ENCODE results near the gene KLK2.

The KLK2 gene

GRCh38 chr19:50873056-50873455 is at the start of gene KLK2:
Gene KLK2 (plus strand): TSS chr19:50873439. CDS start chr19:50873474, 35 bp downstream.
- no peak for DNase-seq

DNA sequence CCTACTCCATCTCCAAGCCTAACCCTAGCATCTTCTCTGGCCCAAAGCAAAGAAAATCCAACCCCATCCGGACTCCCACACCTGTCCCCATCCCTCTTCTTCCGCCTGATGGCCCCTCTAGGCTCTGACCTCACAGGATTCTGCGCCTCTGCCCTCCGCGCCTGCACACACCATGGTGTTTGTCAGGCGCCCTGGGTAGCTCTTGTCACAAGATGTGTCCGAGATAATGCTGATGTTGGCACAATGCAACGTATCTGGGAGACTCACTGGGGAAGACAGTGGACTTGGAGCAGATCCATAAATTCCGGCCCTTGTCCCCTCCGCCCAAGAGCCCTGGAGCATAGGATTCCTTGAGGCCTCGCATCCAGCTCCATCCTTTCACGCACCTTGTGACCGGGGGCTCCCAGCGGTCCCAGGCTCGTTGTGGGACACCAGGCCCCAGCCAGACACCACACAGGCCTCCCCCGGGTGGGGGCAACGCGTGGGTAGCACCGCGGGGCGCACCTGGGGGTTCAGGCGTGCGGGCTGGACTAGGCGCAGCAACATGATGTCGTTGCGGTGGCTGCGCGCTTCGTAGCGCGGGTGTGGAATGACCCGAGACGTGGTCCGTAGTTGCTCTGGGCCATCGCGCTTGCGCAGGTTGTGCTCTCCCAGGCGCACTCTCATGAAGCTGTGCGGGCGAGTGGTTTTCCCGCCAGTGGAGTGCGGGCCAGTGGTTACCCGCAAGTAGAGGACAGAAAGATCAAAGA is 46.6 kb upstream of the KLK2 start:
- no peak for DNase-seq

DNA sequence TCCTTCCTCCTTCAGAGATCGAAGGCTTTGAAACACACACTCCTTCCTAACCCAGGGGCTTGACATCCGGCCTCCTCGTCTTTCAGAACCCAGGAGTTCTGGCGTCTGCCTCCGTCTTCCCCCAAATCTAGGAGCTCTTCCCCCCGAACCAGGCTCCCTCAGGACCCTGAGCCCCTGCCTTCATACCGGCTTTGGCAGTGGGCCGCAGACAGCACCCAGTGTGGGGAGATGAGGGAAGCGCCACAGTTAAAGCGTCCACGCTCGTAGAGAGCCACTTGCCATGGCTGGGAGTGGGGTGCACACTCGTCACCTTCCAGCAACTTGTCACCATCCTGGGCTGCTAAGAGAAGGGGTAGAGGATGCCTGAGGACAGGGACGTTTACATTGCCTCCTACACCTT is 45.8 kb upstream of the KLK2 start:
- DNase-seq, result no peak

- no peak for DNase-seq
Measured at GRCh38 chr19:50829801-50830200, 43.4 kb upstream of the KLK2 start.

DNA sequence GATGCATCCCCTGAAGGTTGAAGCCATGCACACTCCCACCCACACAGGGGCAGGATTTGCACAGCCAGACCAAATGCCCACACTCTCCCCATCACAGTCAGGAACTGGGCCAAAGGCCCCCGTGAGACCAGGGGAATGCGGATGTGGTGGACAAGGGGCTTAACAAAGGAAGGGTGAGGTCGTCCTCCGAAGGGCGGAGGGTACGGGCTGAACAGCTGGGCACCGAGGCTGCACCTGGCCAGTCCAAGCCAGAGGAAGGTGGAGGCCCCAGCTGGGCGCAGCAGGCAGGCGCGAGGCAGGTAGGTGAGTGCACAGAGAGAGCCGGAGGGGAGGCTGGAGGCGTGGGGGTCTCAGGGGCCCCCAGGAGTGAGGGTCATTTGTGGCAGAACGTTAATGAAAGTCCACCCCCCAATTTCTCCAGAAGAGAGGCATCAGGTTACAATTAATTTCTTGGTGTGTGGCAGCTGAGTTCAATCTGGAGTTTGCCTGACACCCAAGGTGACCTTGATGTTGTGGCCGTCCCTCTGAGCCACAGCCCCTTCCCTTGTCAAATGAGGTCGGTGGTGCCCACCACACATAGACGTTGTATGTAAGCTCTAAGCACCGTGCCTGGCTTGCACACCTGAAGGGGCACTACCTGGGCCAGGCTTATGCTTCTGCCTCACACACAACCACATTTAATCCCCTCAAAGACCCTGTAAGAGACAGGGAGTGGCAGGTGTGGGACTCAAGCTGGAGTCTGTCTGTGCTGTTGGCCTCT is 42.8 kb upstream of the KLK2 start:
- DNase-seq, result no peak

GRCh38 chr19:50831026-50831396 is 42.2 kb upstream of the KLK2 start:
- DNase-seq, result no peak

DNA sequence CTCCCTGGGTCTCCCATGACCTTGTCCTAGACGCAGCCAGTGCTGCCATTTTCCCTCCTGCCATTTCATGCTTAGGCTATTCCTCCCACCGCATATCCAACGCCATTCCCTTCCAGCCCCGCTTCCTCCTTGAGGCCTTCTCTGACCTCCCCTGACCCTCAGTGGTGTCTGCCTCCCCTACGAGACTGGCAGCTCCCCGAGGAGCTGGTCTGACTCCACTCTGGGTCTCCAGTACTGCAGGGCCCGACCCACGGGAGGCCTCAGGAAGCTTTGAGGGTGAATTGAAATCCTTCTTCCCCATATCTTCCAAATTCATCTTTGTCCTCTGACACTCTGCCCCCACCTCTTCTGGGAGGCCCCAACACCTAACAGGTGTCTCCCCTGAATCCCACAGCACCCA is 40.6 kb upstream of the KLK2 start:
- DNase-seq, result no peak

DNA sequence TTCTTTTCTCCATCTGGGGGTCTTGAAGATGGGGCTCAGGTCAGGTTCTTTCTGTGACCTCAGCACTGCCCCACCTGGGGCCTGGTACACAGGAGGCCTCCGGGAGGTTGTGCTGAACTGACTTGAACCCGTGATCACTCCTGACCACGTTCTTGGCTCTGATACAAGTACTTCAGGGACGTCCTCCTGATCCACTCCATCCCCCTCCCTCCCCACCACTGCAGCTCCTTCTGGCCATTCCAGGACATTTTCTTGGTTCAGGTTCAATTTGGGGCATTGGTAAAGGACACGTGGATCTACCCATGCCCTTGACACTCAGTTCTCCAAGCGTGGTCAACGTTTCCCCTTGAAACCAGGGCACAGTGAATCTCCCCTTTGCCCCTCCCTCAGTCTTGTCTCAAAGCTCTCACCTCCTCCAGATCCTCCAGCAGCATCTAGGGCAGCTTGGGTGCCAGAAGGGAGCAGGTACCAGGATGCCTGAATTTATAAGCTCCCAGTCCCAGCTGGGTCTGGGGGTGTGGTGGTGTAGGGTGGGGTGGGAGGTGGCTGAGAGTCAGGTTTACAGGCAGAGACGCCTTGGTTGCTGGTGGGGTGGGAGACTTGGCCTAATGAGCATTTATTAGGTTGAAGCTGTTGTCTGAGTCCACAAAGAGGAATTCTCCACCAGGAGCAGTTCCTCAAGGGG is 40.0 kb upstream of the KLK2 start, which contains the start of gene KLK15:
TSS of gene KLK15 (minus strand) at position 458 of the 685 bp plus-strand sequence. CDS start 2,082 bp downstream, outside the sequence.
- DNase-seq, result no peak

DNA sequence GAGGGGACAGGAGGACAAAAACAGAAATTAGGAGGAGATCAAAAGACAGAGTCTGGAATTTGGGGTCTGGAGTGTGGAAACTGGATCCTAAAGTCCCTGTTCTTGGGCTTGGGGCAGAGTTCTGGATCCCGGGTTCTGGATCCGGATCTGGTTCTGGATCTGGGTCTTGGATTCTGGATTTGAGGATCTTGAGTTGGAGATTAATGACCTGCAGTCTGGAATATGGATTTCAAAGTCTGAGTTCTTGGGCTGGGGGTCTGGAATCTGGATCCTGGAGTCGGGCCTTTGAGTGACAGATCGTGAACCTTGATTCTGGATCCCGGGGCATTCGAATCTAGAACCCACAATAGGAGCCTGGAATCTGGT is 39.5 kb upstream of the KLK2 start:
- DNase-seq, result no peak

- DNase-seq, result peak; percentile 14
Measured at GRCh38 chr19:50835103-50835784, 38.0 kb upstream of the KLK2 start.

DNA sequence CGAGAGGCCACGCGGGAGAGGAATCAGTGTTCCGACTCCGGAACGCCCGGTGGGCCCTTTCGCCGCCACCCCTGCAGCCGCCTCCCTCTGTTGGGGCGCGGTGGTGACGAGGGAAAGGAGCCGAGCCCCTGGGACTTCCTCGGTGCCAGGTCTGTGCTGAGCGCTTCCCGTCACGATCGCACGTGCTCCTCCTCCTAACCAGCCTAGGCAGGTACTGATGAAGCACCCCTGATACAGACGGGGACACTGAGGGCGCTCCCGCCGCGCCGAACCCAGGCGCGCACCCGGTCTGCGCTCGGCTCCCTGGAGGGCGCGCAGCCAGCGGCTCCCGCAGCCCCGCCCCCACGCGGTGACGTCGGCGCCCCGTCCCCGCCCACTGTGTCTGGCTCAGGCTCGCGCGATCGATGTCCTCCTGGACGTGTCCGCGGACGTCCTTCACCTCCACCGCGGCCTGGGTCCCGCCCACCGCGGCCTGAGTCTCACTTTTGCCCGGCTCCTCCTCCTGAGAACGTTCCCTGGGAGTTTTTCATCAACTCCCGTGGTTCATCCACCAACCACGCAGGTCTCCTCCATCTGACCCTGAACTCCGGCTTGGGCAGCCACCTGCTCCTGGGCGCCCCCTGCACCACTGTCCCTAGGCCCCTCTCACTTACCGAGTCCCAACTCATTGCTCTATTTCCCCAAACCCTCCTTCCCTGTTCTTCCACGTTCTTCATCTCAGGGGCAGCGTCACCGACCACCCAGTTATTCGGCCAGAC is 37.3 kb upstream of the KLK2 start:
- peak; percentile 70 for DNase-seq

GRCh38 chr19:50836543-50837195 is 36.6 kb upstream of the KLK2 start:
- no peak for DNase-seq

GRCh38 chr19:50837300-50837699 is 35.9 kb upstream of the KLK2 start:
- no peak for DNase-seq

DNA sequence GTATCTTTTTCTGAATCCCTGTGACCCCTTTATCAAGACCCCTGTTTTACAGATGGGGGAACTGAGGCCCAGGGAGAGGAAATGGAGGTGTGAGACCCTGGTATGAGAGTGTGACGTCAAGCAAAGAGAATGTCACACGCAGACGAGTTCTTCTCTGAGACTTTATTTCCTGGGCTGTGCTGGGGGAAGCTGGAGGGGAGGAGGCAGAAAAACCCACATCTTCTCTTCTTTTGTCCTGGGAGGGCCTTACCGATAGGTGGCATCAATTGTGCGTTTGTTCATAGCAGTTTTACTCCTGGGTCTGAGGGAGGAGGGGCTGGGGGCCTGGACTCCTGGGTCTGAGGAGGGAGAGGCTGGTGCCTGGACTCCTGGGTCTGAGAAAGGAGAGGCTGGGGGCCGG is 35.0 kb upstream of the KLK2 start:
- DNase-seq, result no peak

GRCh38 chr19:50839712-50840655 is 33.3 kb upstream of the KLK2 start:
- no peak for DNase-seq

DNA sequence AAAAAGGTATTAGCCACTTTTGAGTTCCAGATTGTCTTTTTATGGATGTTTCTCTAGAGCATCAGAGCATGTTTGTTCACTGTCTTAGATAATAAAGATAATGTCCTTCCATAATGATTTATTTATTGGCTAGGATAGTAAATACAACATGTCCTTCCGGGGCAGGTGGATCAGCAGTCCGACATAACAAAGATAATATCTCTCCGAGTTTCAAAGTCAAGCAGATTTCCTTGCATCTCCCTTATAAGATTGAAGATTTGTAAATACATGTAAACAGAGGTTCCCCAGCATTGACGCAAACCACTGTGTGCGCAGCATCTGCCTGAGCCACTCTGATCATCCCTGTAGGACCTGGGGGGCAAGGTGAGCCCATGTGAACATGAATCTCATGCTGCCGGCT is 31.1 kb upstream of the KLK2 start:
- DNase-seq, result no peak

- no peak for DNase-seq
Measured at GRCh38 chr19:50843205-50843604, 30.0 kb upstream of the KLK2 start.

DNA sequence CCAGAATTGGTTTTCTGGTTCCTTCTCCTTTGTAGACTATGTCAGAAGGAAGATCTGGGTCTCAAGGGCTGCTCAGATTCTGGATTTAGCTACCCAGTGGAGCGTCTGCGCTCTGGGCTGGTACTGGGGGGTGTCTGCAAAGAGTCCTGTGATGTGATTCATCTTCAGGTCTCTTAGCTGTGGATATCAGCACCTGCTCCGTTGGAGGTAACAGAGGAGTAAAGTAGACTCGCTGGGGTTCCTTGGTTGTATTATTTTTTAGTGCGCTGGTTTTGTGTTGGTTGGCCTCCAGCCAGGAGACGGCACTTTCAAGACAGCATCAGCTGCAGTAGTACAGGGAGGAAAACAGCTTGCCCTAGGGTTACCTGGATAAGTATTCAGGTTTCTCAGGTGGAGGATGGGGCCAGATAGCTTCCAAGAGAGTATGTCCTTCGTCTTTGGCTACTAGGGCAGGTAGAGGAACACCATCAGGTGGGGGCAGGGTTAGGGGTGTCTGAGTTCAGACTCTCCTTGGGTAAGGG is 29.5 kb upstream of the KLK2 start:
- no peak for DNase-seq

DNA sequence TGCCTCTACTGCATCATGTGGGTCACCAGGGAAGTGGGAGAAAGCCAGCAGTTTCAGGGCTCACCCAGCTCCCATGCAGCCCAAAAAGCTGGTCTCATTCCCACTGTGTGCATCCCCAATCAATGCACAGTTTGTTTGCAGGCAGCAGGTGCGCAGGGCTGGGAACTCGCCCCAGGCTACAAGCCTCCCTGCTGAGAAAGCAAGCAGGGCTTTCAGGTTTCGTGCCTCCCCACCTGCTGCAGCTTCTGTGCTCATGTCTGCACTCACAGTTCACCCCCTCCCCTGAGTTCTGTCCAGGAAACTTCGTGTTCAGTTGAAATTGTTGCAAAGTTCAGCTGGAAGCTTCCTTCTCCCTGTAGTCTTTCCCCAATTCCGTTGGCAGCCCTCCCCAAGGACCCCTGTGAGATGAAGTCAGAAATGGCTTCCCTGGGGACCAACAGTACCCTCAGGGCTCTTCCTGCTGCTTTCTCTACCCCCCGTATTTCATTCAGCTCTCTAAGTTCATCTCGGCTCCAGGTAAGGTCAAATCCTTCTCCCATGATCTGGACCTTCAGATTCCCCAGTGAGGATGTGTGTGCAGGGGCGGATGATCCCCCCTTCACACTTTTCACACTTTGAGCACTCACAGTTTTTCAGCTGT is 28.8 kb upstream of the KLK2 start:
- peak; percentile 26 for DNase-seq

- DNase-seq, result no peak
Measured at GRCh38 chr19:50850738-50851137, 22.5 kb upstream of the KLK2 start.

Data from NCI-H1105 (cell line).